B cell (primary cell): ENCODE results near the gene BNIP3. TPM values are rescaled to one million over a fixed set of nuclear protein-coding genes. Genes with fewer than 3 reads are reported as not detected.

ENCODE experiments used
- ATAC-seq: fragments of 200-7000 bp; cut with Tn5 transposase; one replicate; pipeline ENCODE4 v1.10.0; 2021; ENCODE audit warnings: low read depth, mild to moderate bottlenecking, moderate number of reproducible peaks, moderate library complexity
- CTCF ChIA-PET: fragments of 350-600 bp; sonication (Branson Sonifier 250); formaldehyde crosslinking; loops from one replicate; lab custom pipeline; 2021; ENCODE audit warnings: antibody characterized with exemption, inconsistent platforms; lab: Charles Lee
- POLR2A ChIA-PET: fragments of 350-600 bp; sonication (Branson Sonifier 250); formaldehyde crosslinking; loops from one replicate; lab custom pipeline; 2021; ENCODE audit warnings: antibody characterized with exemption; lab: Charles Lee
- DNase-seq: peaks from one replicate; pipeline ENCODE4 v3.0.0; 2013
- H2AFZ ChIP-seq: 2 replicates; pipeline ENCODE4 v1.6.1; 2012; ENCODE audit warnings: mild to moderate bottlenecking, low read depth, low read length; ENCODE audit not compliant: insufficient read depth, poor library complexity, severe bottlenecking
- H3K27ac ChIP-seq, 2 donors: 1 replicate in 1 of 2; 2 replicates in 1 of 2; pipeline ENCODE4 v1.5.1; 2012 to 2013; ENCODE audit warnings: low read length in 2 of 2, mild to moderate bottlenecking in 2 of 2, moderate library complexity in 1 of 2
- H3K27me3 ChIP-seq, 4 experiments: fragments of 200-600 bp in 1 of 4; sonication (generic) in 1 of 4; replicated peaks in 1 of 4; 1 replicate in 2 of 4; 2 replicates in 2 of 4; pipeline versions ENCODE4 v1.6.1 to v1.7.0; 2013 to 2016; ENCODE audit warnings: low read length in 3 of 4, mild to moderate bottlenecking in 2 of 4, mixed read lengths in 1 of 4, moderate library complexity in 1 of 4; ENCODE audit not compliant: insufficient read depth in 4 of 4, control insufficient read depth in 3 of 4; ENCODE audit errors: control extremely low read depth in 1 of 4
- H3K36me3 ChIP-seq, 2 experiments: replicated peaks in 1 of 2; 1 replicate in 1 of 2; 2 replicates in 1 of 2; pipeline versions ENCODE4 v1.6.1 to v1.7.1; 2013; ENCODE audit warnings: low read length in 1 of 2; ENCODE audit not compliant: insufficient read depth in 2 of 2, control insufficient read depth in 1 of 2; ENCODE audit errors: control extremely low read depth in 1 of 2, extremely low read depth in 1 of 2
- H3K4me1 ChIP-seq, 2 donors: fragments of 200-600 bp in 1 of 2; sonication (generic) in 1 of 2; 1 replicate in 1 of 2; 2 replicates in 1 of 2; pipeline versions ENCODE4 v1.5.1 to v1.6.1; 2013 to 2017; ENCODE audit warnings: low read length in 2 of 2; ENCODE audit not compliant: control insufficient read depth in 2 of 2, insufficient read depth in 2 of 2
- H3K4me2 ChIP-seq: replicated peaks from 2 replicates; pipeline ENCODE3; 2012; ENCODE audit warnings: mild to moderate bottlenecking, low read depth, low read length; ENCODE audit not compliant: poor library complexity, severe bottlenecking
- H3K4me3 ChIP-seq, 5 experiments: fragments of 200-600 bp in 1 of 5; sonication (generic) in 1 of 5; 1 replicate in 3 of 5; 2 replicates in 2 of 5; pipeline versions ENCODE4 v1.5.1 to v1.7.0; 2011 to 2016; ENCODE audit warnings: low read length in 4 of 5, mild to moderate bottlenecking in 4 of 5, low read depth in 2 of 5, control low read depth in 1 of 5, moderate library complexity in 1 of 5; ENCODE audit not compliant: insufficient read depth in 1 of 5; ENCODE audit errors: control extremely low read depth in 1 of 5, extremely low read depth in 1 of 5
- H3K79me2 ChIP-seq: fragments of 200-600 bp; sonication (generic); one replicate; pipeline ENCODE4 v1.6.0; 2016; ENCODE audit warnings: low read length; ENCODE audit not compliant: control insufficient read depth, insufficient read depth
- H3K9ac ChIP-seq: fragments of 200-600 bp; sonication (generic); 2 replicates; pipeline ENCODE4 v1.6.1; 2017; ENCODE audit warnings: mild to moderate bottlenecking, low read length, moderate library complexity
- H3K9me3 ChIP-seq, 3 donors: one replicate each; pipeline versions ENCODE4 v1.6.1 to v1.7.1; 2013; ENCODE audit warnings: low read length in 2 of 3; ENCODE audit not compliant: control insufficient read depth in 2 of 3, insufficient read depth in 1 of 3; ENCODE audit errors: control extremely low read depth in 1 of 3
- H4K20me1 ChIP-seq: 2 replicates; pipeline ENCODE4 v1.6.0; 2012; ENCODE audit warnings: mild to moderate bottlenecking, low read length; ENCODE audit not compliant: insufficient read depth, control insufficient read depth, poor library complexity, severe bottlenecking
- H3K27ac Mint-ChIP-seq: one replicate; pipeline ENCODE4 v1.8.0; 2021; ENCODE audit warnings: mixed read lengths
- H3K27me3 Mint-ChIP-seq: one replicate; pipeline ENCODE4 v1.8.0; 2021; ENCODE audit warnings: mixed read lengths
- H3K4me1 Mint-ChIP-seq: one replicate; pipeline ENCODE4 v1.8.0; 2021; ENCODE audit warnings: mixed read lengths
- H3K4me3 Mint-ChIP-seq: one replicate; pipeline ENCODE4 v1.8.0; 2021; ENCODE audit warnings: mixed read lengths
- H3K9me3 Mint-ChIP-seq: one replicate; pipeline ENCODE4 v1.8.0; 2022; ENCODE audit warnings: mixed read lengths; ENCODE audit not compliant: insufficient read depth
- EZH2 ChIP-seq: IDR thresholded peaks from 2 replicates; pipeline ENCODE4 v1.6.1; 2012; ENCODE audit warnings: borderline replicate concordance, low read depth, mild to moderate bottlenecking, moderate library complexity, low read length; ENCODE audit not compliant: insufficient read depth, poor library complexity, severe bottlenecking
- WGBS: methylation state at CpG from one replicate; pipeline ENCODE4 v1.1.5; 2013; ENCODE audit warnings: missing lambda C conversion rate; ENCODE audit not compliant: insufficient coverage; 5-methylcytosine and 5-hydroxymethylcytosine counted together
- intact Hi-C: fragments of 100-400 bp; cut with micrococcal nuclease; formaldehyde crosslinking; loops from one replicate; pipeline ENCODE4 v1.10.0; 2022
- polyA plus RNA-seq: library from polyadenylated mRNA; depleted of rRNA; stranded (reverse); fragments of >200 nt; gene quantifications from 2 replicates; pipeline ENCODE4 v1.2.3, GENCODE V29; 2012
- total RNA-seq, 2 donors: library from RNA; stranded (reverse); fragments of 120-200 nt in 1 of 2; gene quantifications; 1 replicate in 1 of 2; 2 replicates in 1 of 2; pipeline versions ENCODE4 v1.2.3 to v1.2.4, GENCODE V29; 2013 to 2022
- TF ChIP-seq, protein P1 (sequence below): fragments of 200-600 bp; IDR thresholded peaks from one replicate; pipeline ENCODE4 v1.8.0; 2022; ENCODE audit warnings: antibody characterized with exemption, mild to moderate bottlenecking

Gene BNIP3
- total and polyA plus RNA-seq, 2 donors (not counting 1 experiment from before 2014, with no cell fraction given), result 7.1 to 10.9 TPM

- peaks cover 6 to 74% of the 10 kb centered on the region in 2 experiments for H3K36me3 ChIP-seq
- Mint-ChIP-seq H3K4me1 (peaks cover 1% of the 10 kb centered on the region), H3K9me3 (no peaks in the 10 kb centered on the region), H3K4me3 (no peak overlapping the region), H3K27ac (no peak overlapping the region), H3K27me3 (no peaks in the 10 kb centered on the region)
- H3K79me2 ChIP-seq, result peaks cover 5% of the 10 kb centered on the region
- H3K9ac ChIP-seq, result no peak overlapping the region
- ChIA-PET CTCF (no interaction called here), POLR2A (no interaction called here)
- H4K20me1 ChIP-seq, result peaks cover 5% of the 10 kb centered on the region
- WGBS, result over 99% methylated on average over 9 of the region's 14 CpGs
- TF ChIP-seq, protein P1, sequence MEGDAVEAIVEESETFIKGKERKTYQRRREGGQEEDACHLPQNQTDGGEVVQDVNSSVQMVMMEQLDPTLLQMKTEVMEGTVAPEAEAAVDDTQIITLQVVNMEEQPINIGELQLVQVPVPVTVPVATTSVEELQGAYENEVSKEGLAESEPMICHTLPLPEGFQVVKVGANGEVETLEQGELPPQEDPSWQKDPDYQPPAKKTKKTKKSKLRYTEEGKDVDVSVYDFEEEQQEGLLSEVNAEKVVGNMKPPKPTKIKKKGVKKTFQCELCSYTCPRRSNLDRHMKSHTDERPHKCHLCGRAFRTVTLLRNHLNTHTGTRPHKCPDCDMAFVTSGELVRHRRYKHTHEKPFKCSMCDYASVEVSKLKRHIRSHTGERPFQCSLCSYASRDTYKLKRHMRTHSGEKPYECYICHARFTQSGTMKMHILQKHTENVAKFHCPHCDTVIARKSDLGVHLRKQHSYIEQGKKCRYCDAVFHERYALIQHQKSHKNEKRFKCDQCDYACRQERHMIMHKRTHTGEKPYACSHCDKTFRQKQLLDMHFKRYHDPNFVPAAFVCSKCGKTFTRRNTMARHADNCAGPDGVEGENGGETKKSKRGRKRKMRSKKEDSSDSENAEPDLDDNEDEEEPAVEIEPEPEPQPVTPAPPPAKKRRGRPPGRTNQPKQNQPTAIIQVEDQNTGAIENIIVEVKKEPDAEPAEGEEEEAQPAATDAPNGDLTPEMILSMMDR, result no peak
- TF ChIP-seq EZH2, result no peak
- no peak overlapping the region for H3K4me2 ChIP-seq
- no peak overlapping the region for H2AFZ ChIP-seq
- intact Hi-C loops, result no loop called here
- no peaks in the 10 kb centered on the region for H3K27me3 ChIP-seq
- no peaks in the 10 kb centered on the region for H3K4me1 ChIP-seq
- no peak overlapping the region for H3K4me3 ChIP-seq
- no peaks in the 10 kb centered on the region for H3K9me3 ChIP-seq
- ATAC-seq, result no peak
- no peak for DNase-seq
- no peak overlapping the region for H3K27ac ChIP-seq
Observed at GRCh38 chr10:131946321-131946751, 35.4 kb downstream of the BNIP3 start.

GRCh38 chr10:131944976-131945695 lies 36.6 kb downstream of the BNIP3 start:
- H3K4me1 Mint-ChIP-seq, result peaks cover 1% of the 10 kb centered on the region
- ChIA-PET POLR2A (no interaction called here), CTCF (interaction anchor here (1.0 to 1.2 kb wide), 2 partner anchors 41 to 59 kb away, joined by 3 read pairs; no protein-coding TSS in a partner anchor)
- H3K4me2 ChIP-seq, result no peak overlapping the region
- WGBS, result over 99% methylated on average over 27 of the region's 28 CpGs
- H3K9me3 Mint-ChIP-seq, result no peaks in the 10 kb centered on the region
- no peak overlapping the region for H3K27ac Mint-ChIP-seq
- no peak for DNase-seq
- intact Hi-C loops, result no loop called here
- peaks cover 8 to 78% of the 10 kb centered on the region in 2 experiments for H3K36me3 ChIP-seq
- H3K9me3 ChIP-seq, result no peaks in the 10 kb centered on the region
- H4K20me1 ChIP-seq, result peaks cover 5% of the 10 kb centered on the region
- no peaks in the 10 kb centered on the region for H3K4me1 ChIP-seq
- no peaks in the 10 kb centered on the region for H3K27me3 Mint-ChIP-seq
- H3K79me2 ChIP-seq, result peaks cover 5% of the 10 kb centered on the region
- ATAC-seq, result no peak
- no peak for TF ChIP-seq EZH2
- TF ChIP-seq, protein P1, result no peak
- H3K27me3 ChIP-seq, result no peaks in the 10 kb centered on the region
- H3K9ac ChIP-seq, result no peak overlapping the region
- no peak overlapping the region for H3K4me3 Mint-ChIP-seq
- H2AFZ ChIP-seq, result no peak overlapping the region
- H3K4me3 ChIP-seq, result no peak overlapping the region
- H3K27ac ChIP-seq, result no peak overlapping the region
